Activated CD4-positive, alpha-beta T cell treated with anti-CD3 and anti-CD28 coated beads, Interleukin-2, amount 50 U/mL, for 16 hours (primary cell): ENCODE measurements around the gene GMCL1.
"Not testable (repeated sequence)": the region's sequence is repeated elsewhere in the genome, so short reads cannot be mapped to it uniquely, and the experiment has no call there.

ENCODE experiments used
- DNase-seq: peaks from one replicate; pipeline ENCODE4 v3.0.0-alpha.2; 2020

GMCL1 gene

DNA sequence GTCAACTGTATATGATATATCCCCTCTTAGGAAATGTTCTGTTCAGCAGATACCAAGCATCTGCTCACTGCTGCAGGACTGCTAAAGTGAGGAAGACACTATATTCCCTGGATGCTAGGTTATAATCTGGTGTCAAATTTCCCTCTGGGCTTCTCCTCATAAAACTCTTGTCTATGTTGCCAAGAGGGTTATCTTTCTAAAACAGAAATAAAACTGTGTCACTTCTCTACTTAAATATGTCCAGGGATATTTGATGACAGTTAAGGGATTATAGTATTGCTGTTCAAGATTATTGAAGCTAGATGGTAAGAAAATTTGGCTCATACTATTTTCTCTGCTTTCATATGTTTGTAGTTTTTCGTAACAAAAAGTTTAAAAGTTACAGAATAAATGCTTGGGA, 33.8 kb downstream of the GMCL1 start:
- DNase-seq, result no peak

DNA sequence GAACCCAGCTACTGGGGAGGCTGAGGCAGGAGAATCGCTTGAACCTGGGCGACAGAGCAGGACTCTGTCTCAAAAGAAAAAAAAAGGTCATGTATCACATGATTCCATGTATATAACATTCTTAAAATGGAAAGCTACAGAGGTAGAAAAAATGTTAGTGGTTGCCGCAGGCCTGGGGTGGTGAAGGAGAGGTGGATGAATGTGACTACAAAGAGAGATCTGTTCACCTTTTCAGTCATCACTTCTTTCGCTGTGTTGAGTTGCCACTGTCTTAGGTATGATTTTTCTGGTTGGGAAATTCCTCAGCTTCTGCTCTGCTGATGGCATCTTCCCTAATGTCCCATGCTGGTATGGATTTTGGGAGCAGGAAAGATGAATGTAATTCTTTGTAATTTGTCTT, 59.0 kb downstream of the GMCL1 start:
- DNase-seq, result no peak

GRCh38 chr2:69889302-69889701, 59.8 kb downstream of the GMCL1 start:
- DNase-seq, result no peak

DNA sequence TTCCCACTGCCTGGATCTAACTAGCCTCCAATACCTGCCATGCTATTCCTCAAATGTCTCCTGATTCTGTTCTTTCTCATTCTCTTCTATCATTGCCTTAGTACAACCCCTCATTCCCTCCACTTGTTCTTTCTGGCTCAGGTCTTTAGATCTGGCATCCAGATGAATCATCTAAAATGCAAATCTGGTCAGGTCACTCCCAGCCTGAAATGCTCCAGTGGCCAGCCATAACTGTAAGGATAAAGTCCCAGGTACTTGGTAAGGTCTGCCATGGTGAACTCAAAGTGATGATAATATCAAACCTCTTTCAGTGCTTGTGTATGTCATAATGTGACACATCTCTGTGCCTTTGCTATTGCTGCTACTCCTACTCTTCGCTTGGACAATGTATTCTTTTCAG, 61.4 kb downstream of the GMCL1 start:
- no peak for DNase-seq

DNA sequence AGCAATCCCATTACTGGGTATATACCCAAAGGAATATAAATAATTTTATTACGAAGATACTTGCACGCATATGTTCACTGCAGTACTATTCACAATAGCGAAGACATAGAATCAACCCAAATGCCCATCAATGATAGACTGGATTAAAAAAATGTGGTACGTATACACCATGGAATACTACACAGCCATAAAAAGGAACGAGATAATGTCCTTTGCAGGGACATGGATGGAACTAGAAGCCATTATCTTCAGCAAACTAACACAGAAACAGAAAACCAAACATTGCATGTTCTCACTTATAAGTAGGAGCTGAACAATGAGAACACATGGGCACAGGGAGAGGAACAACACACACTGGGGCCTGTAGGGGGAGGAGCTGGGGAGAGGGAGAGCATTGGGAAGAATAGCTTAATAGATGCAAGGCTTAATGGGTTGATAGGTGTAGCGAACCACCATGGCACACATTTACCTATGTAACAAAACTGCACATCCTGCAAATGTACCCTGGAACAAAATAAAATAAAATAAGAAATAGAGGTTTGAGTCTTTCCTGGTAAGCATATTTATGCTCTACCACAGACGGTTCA, 63.5 kb downstream of the GMCL1 start:
- not testable (repeated sequence) for DNase-seq

- peak; percentile 85 for DNase-seq
These were observed 64.5 kb downstream of the GMCL1 start, which contains the start of gene SNRNP27 for GRCh38 chr2:69893684-69894551. Gene SNRNP27, plus strand, starts transcription at chr2:69893956. Its CDS starts 29 bp downstream, at chr2:69893985.

DNA sequence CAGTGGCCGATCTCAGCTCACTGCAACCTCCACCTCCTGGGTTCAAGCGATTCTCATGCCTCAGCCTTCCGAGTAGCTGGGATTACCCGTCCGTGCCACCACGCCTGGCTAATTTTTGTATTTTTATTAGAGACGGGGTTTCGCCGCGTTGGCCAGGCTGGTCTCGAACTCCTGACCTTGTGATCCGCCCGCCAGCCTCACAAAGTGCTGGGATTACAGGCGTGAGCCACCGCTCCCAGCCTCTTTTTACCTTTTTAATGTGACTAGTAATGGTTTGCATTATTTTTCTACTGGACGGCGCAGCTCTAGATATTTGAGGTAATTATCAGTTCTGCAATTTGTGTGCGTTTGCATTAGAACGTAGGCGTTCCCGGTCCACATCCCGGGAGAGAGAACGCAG, 65.3 kb downstream of the GMCL1 start:
- not testable (repeated sequence) for DNase-seq

- DNase-seq, result no peak
These were observed 72.9 kb downstream of the GMCL1 start for GRCh38 chr2:69902213-69902922.

- DNase-seq, result no peak
These were observed 77.8 kb downstream of the GMCL1 start for GRCh38 chr2:69907216-69907615.

GRCh38 chr2:69911985-69912563, 82.6 kb downstream of the GMCL1 start:
- peak; percentile 65 for DNase-seq

- DNase-seq, result peak; percentile 100
These were observed 84.9 kb downstream of the GMCL1 start for GRCh38 chr2:69914164-69914949.

DNA sequence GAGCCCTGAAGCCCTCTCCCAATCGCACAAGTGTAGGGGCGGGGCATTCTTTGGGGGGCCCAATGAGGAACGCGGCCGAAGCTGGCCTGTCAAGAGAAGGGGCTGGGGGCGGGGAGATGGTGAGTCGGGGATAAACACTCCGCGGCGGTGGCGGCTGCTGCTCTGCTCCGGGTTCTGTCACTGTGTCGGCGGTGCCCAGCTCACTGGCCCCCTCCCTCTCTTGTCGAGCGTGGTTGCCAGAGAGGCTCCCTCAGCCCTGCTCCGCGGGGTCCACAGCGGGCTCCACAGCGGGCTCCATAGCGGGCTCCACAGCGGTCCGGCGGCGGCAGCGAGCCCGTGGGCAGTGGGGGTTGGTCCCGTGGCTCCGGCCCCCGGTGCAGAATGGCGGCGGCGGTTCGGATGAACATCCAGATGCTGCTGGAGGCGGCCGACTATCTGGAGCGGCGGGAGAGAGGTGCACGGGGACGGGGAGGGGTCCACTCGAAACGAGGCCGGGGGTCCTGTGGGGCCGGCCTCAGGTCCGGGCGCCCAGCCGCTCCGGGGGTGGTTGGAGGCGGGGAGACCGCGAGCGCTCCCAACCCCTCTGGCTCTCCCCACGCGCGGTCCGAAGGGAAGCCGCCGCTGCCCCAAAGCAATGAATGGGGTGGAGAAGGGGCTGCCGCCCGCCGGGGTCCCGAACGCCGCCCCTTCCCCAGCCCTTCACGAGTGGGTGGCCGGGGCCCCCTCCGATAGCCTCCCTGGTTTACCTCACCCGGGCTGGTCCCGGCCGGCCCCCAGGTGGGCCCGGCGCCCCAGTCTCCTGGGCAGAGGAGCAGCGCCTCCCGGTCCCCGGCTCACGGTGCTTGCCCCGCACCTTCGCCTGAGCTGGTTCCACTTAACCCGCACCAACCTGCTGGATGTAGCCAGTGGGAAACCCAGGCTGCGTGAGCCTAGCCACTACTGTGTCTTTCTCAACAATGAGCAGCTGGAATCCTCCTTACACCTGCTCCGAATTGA, 85.8 kb downstream of the GMCL1 start, which contains the start of gene MXD1:
Gene MXD1 (plus strand): TSS at position 160 of the 996 bp plus-strand sequence. CDS start 222 bp downstream, at position 382.
- DNase-seq, result no peak

DNA sequence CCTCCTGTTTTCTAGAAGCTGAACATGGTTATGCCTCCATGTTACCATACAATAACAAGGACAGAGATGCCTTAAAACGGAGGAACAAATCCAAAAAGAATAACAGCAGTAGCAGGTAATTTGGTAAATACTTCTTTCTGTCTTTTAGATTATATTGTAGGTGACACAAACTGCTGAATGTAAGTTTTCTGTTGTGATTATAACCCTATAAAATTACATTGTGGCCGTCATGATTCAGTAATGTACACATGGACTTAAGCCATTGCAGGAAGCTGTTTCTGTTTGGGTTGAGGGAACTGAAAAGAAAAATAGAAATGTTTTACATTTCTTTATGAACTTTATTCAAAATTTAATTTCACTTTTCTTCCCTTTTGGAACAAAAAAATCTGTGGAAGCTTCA, 86.6 kb downstream of the GMCL1 start:
- no peak for DNase-seq

- DNase-seq, result no peak
These were observed 88.4 kb downstream of the GMCL1 start for GRCh38 chr2:69917852-69918251.

DNA sequence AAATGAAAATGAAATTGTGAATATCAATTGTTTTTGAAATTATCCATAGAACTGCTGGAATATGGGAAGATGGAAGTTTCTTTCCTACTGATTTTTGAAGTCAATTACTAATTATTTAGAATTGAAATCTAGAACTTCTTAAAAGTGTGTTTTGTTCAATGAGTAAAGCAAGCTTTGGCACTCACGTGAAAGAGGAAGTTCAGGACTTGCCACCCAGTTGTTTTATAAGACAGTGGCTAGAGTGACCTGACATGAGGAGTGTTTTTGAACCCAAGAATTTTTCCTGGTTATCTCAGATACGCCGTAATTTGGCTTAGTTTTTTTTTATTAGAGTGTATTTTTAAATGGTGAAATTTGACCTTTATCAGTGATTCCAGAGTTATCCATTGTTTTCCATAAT, 88.9 kb downstream of the GMCL1 start:
- DNase-seq, result no peak

- DNase-seq, result no peak
These were observed 93.7 kb downstream of the GMCL1 start for GRCh38 chr2:69923116-69923515.

DNA sequence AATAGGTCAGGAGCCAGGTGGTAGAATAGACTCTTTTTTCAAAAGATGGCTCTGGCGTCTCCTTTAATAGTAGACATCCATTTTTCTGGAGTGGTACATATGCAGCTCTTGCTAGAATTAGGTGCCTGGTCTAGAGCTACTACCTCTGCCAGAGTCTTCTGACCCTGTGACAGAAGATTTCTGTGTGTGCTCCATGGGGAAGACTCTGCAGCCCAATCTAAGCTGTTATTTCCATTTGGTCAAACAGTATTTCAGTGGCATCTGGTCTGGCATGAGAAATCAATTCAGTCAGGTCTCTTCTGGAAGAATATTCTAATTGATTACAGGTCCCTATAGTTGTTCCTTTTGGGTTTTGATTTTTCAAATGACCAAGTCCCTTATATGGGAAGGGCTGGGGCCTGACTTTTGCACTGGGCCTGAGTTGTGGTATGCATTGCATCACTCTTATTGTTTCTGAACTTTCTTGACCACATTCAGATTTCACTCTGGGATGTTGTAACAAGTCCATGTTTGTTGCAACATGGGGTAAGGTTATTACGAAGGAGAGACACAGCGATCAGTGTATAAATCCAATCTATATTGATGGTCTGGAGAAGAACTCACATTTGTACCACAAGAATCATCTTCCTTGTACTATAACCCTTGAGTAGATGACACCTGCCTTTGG, 97.5 kb downstream of the GMCL1 start:
- no peak for DNase-seq
